Pons (tissue), 1 donor: ENCODE measurements around the gene UNC13A.

Source experiments
- DNase-seq: peaks from one replicate; pipeline ENCODE4 v3.0.0-alpha.2; 2016; ENCODE audit warnings: low spot score

UNC13A gene

GRCh38 chr19:17669419-17669818, 18.7 kb downstream of the UNC13A start:
- DNase-seq = no peak

GRCh38 chr19:17665058-17665457, 23.1 kb downstream of the UNC13A start:
- DNase-seq = no peak

GRCh38 chr19:17659996-17660395, 28.2 kb downstream of the UNC13A start:
- no peak for DNase-seq

GRCh38 chr19:17658666-17659065, 29.5 kb downstream of the UNC13A start:
- DNase-seq = no peak

- DNase-seq = no peak
Observed at GRCh38 chr19:17658240-17658639, 29.9 kb downstream of the UNC13A start.

GRCh38 chr19:17656970-17657369, 31.2 kb downstream of the UNC13A start:
- DNase-seq = no peak

GRCh38 chr19:17655751-17656472, 32.2 kb downstream of the UNC13A start:
- no peak for DNase-seq

GRCh38 chr19:17654993-17655392, 33.2 kb downstream of the UNC13A start:
- DNase-seq = no peak

- DNase-seq = no peak
Observed at GRCh38 chr19:17652627-17653026, 35.5 kb downstream of the UNC13A start.

- no peak for DNase-seq
Observed at GRCh38 chr19:17648786-17649185, 39.4 kb downstream of the UNC13A start.

GRCh38 chr19:17648097-17648660, 40.0 kb downstream of the UNC13A start:
- no peak for DNase-seq

- no peak for DNase-seq
Observed at GRCh38 chr19:17647071-17648020, 40.8 kb downstream of the UNC13A start.

- no peak for DNase-seq
Observed at GRCh38 chr19:17646441-17646840, 41.7 kb downstream of the UNC13A start.

GRCh38 chr19:17645339-17645963, 42.7 kb downstream of the UNC13A start:
- no peak for DNase-seq

- no peak for DNase-seq
Observed at GRCh38 chr19:17642656-17643055, 45.5 kb downstream of the UNC13A start.

GRCh38 chr19:17641846-17642245, 46.3 kb downstream of the UNC13A start:
- DNase-seq = no peak

GRCh38 chr19:17641181-17641580, 47.0 kb downstream of the UNC13A start:
- no peak for DNase-seq

- DNase-seq = no peak
Observed at GRCh38 chr19:17633700-17634099, 54.5 kb downstream of the UNC13A start.

- no peak for DNase-seq
Observed at GRCh38 chr19:17632577-17632976, 55.6 kb downstream of the UNC13A start.

- DNase-seq = no peak
Observed at GRCh38 chr19:17629760-17630159, 58.4 kb downstream of the UNC13A start.

- DNase-seq = no peak
Observed at GRCh38 chr19:17627921-17628320, 60.2 kb downstream of the UNC13A start.

- no peak for DNase-seq
Observed at GRCh38 chr19:17627161-17627560, 61.0 kb downstream of the UNC13A start.
